ENCODE results near the gene ELAPOR2.
A peak's percentile ranks its signal among the peaks of the same experiment; 100 is the strongest.
"Not testable (repeated sequence)": the region's sequence is repeated elsewhere in the genome, so short reads cannot be mapped to it uniquely, and the experiment has no call there.

ELAPOR2 gene

DNA sequence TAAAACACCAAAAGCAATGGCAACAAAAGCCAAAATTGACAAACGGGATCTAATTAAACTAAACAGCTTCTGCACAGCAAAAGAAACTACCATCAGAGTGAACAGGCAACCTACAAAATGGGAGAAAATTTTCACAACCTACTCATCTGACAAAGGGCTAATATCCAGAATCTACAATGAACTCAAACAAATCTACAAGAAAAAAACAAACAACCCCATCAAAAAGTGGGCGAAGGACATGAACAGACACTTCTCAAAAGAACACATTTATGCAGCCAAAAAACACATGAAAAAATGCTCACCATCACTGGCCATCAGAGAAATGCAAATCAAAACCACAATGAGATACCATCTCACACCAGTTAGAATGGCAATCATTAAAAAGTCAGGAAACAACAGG is 14.7 kb downstream of the ELAPOR2 start:
- DNase-seq: not testable (repeated sequence)

DNA sequence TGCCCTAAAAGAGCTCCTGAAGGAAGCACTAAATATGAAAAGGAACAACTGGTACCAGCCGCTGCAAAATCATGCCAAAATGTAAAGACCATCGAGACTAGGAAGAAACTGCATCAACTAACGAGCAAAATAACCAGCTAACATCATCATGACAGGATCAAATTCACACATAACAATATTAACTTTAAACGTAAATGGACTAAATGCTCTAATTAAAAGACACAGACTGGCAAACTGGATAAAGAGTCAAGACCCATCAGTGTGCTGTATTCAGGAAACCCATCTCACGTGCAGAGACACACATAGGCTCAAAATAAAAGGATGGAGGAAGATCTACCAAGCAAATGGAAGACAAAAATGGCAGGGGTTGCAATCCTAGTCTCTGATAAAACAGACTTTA is 17.9 kb downstream of the ELAPOR2 start:
- DNase-seq: not testable (repeated sequence)

DNA sequence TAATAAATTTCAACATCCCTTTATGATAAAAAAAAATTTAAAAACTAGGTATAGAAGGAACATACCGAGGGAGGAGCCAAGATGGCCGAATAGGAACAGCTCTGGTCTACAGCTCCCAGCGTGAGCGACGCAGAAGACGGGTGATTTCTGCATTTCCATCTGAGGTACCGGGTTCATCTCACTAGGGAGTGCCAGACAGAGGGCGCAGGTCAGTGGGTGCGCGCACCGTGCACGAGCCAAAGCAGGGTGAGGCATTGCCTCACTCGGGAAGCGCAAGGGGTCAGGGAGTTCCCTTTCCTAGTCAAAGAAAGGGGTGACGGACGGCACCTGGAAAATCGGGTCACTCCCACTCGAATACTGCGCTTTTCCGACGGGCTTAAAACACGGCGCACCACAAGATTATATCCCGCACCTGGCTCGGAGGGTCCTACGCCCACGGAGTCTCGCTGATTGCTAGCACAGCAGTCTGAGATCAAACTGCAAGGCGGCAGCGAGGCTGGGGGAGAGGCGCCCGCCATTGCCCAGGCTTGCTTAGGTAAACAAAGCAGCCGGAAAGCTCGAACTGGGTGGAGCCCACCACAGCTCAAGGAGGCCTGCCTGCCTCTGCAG is 19.7 kb downstream of the ELAPOR2 start:
- DNase-seq: peak; percentile 46

DNA sequence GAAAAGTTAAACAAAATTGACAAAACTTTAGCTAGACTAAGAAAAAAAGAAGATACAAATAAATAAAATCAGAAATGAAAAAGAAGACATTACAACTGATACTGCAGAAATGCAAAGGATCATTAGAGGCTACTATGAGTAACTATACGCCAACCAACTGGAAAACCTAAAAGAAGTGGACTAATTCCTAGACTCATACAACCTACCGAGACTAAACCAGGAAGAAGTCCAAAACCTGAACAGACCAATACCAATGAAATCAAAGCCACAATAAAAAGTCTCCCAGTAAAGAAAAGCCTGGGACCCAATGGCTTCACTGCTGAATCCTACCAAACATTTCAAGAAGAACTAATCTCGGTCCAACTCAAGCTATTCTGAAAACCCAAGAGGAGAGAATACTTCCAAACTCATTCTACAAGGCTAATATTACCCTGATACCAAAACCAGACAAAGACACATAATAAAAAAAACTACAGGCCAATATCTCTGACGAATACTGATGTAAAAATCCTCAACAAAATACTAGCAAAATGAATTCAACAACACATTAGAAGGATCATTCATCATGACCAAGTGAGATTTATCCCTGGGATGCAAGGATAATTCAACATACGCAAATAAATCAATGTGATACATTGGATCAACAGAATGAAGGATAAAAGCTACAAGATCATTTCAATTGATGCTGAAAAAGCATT is 20.3 kb downstream of the ELAPOR2 start:
- DNase-seq: no peak

DNA sequence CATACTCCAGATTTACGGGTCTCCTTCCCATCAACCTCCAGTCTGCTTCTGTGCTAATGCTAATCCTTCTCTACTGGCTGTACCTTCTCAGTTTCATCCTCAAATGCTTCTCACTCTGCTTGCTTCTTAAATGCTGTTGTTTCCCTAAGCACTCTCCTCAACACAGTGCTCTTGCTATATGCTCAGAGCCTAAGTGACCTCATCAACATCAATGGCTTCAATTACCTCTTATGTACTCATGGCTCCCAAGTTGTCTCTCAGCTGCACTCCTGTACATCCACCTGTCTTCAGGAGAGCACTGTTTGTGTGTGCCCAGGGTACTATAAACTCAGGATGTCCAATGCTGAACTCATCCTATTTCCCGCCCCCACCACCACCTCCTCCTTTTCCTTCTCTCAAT is 22.5 kb downstream of the ELAPOR2 start:
- no peak for DNase-seq

DNA sequence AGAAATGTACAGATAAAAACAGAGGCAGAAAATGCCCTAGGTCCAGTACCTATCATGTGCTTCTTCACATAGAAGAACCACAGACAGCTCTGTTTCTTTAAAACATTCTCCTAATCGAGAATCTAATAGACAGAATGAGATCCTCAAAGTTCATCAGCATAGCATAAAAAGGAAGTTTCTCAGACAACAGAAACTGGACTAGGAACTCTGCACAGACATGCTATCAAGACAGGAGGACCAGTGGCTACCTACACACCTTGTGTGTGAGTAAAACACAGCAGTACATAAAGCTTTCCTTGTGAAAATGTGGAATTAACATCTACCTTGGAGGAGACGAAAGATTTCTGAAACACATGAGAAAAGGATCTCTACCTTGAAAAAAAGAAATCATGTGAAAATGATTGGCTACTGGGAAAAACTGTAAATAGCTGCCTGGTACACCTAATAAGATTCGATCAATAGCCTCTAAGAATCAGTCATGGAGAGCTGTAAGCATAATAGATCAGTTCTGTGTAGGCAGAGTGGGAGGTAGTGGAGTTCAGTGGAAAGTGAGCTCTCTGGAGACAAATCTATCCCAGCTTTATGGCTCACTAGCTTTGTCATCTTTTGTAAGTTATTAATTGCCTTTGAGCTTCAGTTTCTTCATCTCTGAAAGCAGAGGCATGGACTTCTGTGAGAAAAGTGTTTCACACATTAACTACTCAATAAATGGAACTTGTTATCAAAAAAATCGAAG is 26.7 kb downstream of the ELAPOR2 start:
- no peak for DNase-seq

DNA sequence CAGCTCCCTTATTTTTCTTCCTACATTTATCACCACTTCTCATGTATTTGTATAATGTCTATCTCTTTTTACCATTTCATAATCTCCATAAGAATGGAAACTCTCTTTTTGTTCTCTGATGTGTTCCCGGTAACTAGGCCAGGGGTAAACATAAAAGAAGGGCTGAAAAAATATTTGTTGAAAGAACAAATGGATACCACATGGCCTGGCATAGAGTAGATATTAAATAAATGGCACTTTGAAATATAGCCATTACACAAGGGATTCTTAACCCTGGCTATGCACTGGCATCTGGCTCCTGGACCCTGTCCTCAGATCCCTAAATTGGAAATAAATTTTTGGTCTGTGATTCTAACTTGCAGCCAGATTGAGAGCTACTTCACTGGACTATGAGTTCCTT is 30.4 kb downstream of the ELAPOR2 start:
- no peak for DNase-seq

DNA sequence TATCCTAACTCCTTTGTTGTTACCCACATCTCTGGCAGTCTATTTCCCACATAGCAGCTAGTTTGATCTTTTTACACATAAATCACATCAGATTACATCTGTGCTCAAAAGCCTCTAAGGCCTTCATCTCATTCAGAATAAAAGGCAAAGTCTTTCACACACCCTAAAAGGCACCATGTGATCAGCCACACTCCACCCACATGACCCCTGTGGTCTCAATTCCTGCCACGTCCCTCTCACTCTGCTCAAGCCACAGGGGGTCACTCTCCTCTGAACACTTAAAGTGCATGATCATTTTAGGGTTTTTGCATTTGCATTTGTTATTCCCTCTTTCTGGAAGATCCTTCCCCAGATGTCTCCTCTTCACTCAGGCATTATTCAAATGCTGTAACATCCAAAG is 30.8 kb downstream of the ELAPOR2 start:
- DNase-seq: no peak

DNA sequence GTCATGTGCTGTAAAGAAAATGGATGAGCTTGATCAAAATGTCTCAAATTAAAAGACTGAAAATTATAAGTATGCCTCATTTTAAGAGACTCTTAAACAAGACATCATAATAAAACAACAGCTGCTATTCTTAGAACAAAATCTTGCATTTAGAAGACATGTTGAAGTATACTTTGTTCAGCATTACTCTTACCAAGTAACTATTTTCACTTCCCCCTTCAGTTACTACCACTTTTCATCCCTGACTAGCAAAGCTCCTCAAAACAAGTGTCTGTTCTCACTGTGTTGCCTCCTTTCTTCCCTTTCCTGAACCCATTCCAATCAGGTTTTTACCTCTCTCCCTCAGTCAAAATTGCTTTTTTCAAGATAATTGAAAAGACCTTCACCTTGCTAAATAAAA is 31.6 kb downstream of the ELAPOR2 start:
- DNase-seq: no peak

DNA sequence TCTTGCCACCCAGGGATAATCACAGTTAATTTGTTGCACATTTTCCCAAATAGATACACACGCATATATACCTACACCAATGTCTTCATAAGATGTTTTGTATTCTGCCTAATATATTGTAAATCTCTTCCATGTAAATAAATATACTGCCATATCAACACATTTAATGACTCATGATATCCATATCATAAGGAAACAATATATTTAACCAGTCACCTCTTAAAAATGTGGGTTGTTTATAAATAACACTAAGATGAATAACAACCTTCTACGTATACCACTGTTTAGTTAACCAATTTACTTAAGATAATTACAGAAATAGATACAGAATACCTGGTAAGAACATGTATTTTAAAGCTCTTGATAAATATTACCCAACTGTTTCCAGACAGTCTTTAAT is 38.2 kb downstream of the ELAPOR2 start:
- DNase-seq: no peak

DNA sequence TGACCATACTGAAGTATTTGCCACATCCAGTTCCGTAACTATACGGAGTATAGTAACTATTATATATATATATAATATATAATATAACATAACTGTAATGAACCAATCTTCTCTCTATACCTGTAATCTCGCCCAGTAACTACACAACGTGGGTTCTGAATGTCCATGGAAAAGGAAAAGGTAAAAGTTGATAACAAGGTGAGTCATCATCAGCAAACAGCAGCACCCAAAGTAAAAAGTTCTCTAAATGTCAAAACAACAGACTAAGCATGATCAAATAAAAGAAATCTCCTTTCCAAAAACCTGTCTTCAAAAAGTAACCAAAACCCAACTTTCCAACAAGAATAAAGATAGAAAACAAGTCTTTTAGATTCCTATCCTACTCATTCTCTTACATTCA is 42.8 kb downstream of the ELAPOR2 start:
- no peak for DNase-seq

DNA sequence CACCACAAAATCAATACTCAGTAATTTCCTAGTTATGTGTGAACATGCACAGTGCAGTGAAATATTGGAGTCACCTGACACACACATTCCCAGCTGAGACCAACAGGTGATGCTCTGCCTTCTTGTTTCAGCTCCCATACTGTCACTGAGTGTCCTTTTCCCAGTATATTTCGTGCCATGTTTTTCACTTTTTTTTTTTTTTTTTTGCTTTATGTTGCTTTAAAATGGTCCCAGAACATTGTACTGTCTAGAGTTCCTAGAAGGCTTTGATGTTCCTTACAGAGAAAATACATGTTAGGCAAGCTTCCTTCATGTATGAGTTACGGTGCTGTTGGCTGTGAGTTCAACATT is 45.6 kb downstream of the ELAPOR2 start:
- DNase-seq: no peak

DNA sequence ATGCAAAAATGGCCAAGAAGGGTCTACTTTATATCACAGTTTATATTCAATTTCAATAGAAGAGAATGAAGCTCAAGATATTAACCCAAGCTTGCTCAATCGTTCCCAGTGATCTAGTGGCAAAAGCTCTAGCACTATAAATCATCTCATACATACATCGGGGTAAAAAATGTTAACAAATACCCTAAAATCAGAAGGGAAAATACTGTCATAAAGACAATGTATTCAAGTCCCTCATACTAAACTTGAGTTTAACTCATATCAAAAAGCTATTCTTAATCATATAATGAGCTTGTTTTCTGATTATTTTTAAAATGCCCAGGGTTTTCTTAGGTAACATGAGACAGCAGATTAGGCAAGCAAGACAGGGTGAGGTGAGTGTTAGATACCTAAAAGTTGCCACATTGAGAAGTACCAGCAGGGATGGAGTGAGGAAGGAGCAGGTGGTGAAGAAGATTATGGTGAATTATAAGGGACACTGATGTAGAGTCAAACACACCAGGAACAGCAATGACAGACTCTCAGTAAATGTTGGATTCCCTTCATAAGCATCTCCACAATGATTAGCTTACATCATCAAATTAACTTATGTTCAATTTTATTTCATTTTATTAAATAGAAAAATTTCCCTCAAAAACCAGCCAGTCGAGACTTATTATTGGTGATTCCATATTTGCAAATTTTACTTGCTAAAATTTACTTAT is 46.2 kb downstream of the ELAPOR2 start:
- DNase-seq: no peak

Measured in central memory CD4-positive, alpha-beta T cell (primary cell).